H9 (cell line): ENCODE measurements around the gene RTP3. TPM values are rescaled to one million over a fixed set of nuclear protein-coding genes. Genes with fewer than 3 reads are reported as not detected.

Source experiments
- DNase-seq: peaks from one replicate; pipeline ENCODE4 v3.0.0-alpha.2; 2017
- H2AFZ ChIP-seq: one replicate; pipeline ENCODE4 v1.6.1; 2013; ENCODE audit warnings: mild to moderate bottlenecking, low read length, control low read depth, moderate library complexity
- H2AK5ac ChIP-seq: 2 replicates; pipeline ENCODE4 v1.6.1; 2013; ENCODE audit warnings: low read length, control low read depth, mixed read lengths; ENCODE audit not compliant: insufficient read length
- H2BK120ac ChIP-seq: one replicate; pipeline ENCODE4 v1.6.1; 2013; ENCODE audit warnings: low read depth, mild to moderate bottlenecking, low read length, control low read depth, inconsistent platforms; ENCODE audit not compliant: poor library complexity, severe bottlenecking
- H2BK12ac ChIP-seq: 2 replicates; pipeline ENCODE4 v1.6.1; 2013; ENCODE audit warnings: low read length, control low read depth, mixed read lengths, low read depth; ENCODE audit not compliant: insufficient read length
- H2BK15ac ChIP-seq: 2 replicates; pipeline ENCODE4 v1.6.1; 2013; ENCODE audit warnings: low read depth, low read length, control low read depth
- H2BK20ac ChIP-seq: one replicate; pipeline ENCODE4 v1.6.1; 2013; ENCODE audit warnings: low read depth, mild to moderate bottlenecking, low read length, control low read depth, inconsistent platforms; ENCODE audit not compliant: poor library complexity, severe bottlenecking
- H2BK5ac ChIP-seq: 2 replicates; pipeline ENCODE4 v1.6.1; 2013; ENCODE audit warnings: low read length, control low read depth, mixed read lengths; ENCODE audit not compliant: insufficient read length
- H3K14ac ChIP-seq: 2 replicates; pipeline ENCODE4 v1.6.1; 2013; ENCODE audit warnings: low read length, control low read depth; ENCODE audit not compliant: insufficient read depth
- H3K18ac ChIP-seq: 2 replicates; pipeline ENCODE4 v1.6.1; 2013; ENCODE audit warnings: low read depth, mild to moderate bottlenecking, mixed read lengths, low read length, control low read depth; ENCODE audit not compliant: insufficient read length
- H3K23ac ChIP-seq: 2 replicates; pipeline ENCODE4 v1.6.1; 2013; ENCODE audit warnings: low read length, control low read depth, mixed read lengths, low read depth; ENCODE audit not compliant: insufficient read length
- H3K23me2 ChIP-seq: 2 replicates; pipeline ENCODE4 v1.6.1; 2013; ENCODE audit warnings: low read depth, mild to moderate bottlenecking, mixed read lengths, low read length, control low read depth; ENCODE audit not compliant: insufficient read length, poor library complexity, severe bottlenecking
- H3K27ac ChIP-seq: 2 replicates; pipeline ENCODE4 v1.5.1; 2013; ENCODE audit warnings: low read length, control low read depth, mixed read lengths, low read depth; ENCODE audit not compliant: insufficient read length
- H3K27me3 ChIP-seq: 2 replicates; pipeline ENCODE4 v1.6.1; 2013; ENCODE audit warnings: low read length, control low read depth, inconsistent platforms; ENCODE audit not compliant: insufficient read depth
- H3K4ac ChIP-seq: 2 replicates; pipeline ENCODE4 v1.6.1; 2013; ENCODE audit warnings: low read depth, mild to moderate bottlenecking, control low read depth, inconsistent platforms, low read length, moderate library complexity
- H3K4me1 ChIP-seq: 2 replicates; pipeline ENCODE4 v1.6.1; 2013; ENCODE audit warnings: low read length, control low read depth, inconsistent platforms; ENCODE audit not compliant: insufficient read depth
- H3K4me2 ChIP-seq: 2 replicates; pipeline ENCODE4 v1.6.1; 2013; ENCODE audit warnings: low read length, control low read depth, mixed read lengths; ENCODE audit not compliant: insufficient read length, insufficient read depth
- H3K56ac ChIP-seq: 2 replicates; pipeline ENCODE4 v1.6.1; 2013; ENCODE audit warnings: low read depth, mild to moderate bottlenecking, mixed read lengths, low read length, control low read depth; ENCODE audit not compliant: insufficient read length
- H3K79me1 ChIP-seq: 2 replicates; pipeline ENCODE4 v1.6.1; 2013; ENCODE audit warnings: low read depth, mild to moderate bottlenecking, moderate library complexity, low read length, control low read depth, inconsistent platforms; ENCODE audit not compliant: insufficient read depth, poor library complexity, severe bottlenecking
- H3K79me2 ChIP-seq: 2 replicates; pipeline ENCODE4 v1.6.1; 2013; ENCODE audit warnings: low read length, control low read depth, inconsistent platforms; ENCODE audit not compliant: insufficient read depth
- H3K9ac ChIP-seq: 2 replicates; pipeline ENCODE4 v1.6.1; 2013; ENCODE audit warnings: low read length, control low read depth, mixed read lengths; ENCODE audit not compliant: insufficient read length; ENCODE audit errors: extremely low read depth
- H3K9me3 ChIP-seq: one replicate; pipeline ENCODE4 v1.6.1; 2013; ENCODE audit warnings: low read depth, low read length, inconsistent platforms; ENCODE audit not compliant: control insufficient read depth
- H3T11ph ChIP-seq: one replicate; pipeline ENCODE4 v1.6.1; 2013; ENCODE audit warnings: mild to moderate bottlenecking, low read length, control low read depth, inconsistent platforms
- H4K20me1 ChIP-seq: one replicate; pipeline ENCODE4 v1.6.1; 2013; ENCODE audit not compliant: control insufficient read depth, insufficient read length, insufficient read depth
- H4K5ac ChIP-seq: 2 replicates; pipeline ENCODE4 v1.6.1; 2013; ENCODE audit warnings: low read depth, mild to moderate bottlenecking, mixed read lengths, low read length, control low read depth; ENCODE audit not compliant: insufficient read length
- H4K8ac ChIP-seq: replicated peaks from 2 replicates; pipeline ENCODE4 v1.6.1; 2013; ENCODE audit warnings: low read length, control low read depth, mixed read lengths, low read depth; ENCODE audit not compliant: insufficient read length
- H4K91ac ChIP-seq: 2 replicates; pipeline ENCODE4 v1.6.1; 2013; ENCODE audit warnings: low read depth, mild to moderate bottlenecking, moderate library complexity, mixed read lengths, low read length, control low read depth; ENCODE audit not compliant: insufficient read length
- H3K27ac Mint-ChIP-seq, 3 experiments: 2 replicates in 2 of 3; 3 replicates in 1 of 3; pipeline ENCODE4 v1.8.0; 2020 to 2021; ENCODE audit warnings: mixed read lengths in 3 of 3, mild to moderate bottlenecking in 1 of 3, moderate library complexity in 1 of 3
- H3K27me3 Mint-ChIP-seq: 2 replicates; pipeline ENCODE4 v1.8.0; 2021; ENCODE audit warnings: low read depth, mild to moderate bottlenecking, moderate library complexity, mixed read lengths
- H3K36me3 Mint-ChIP-seq, 3 experiments: 2 replicates in 2 of 3; 3 replicates in 1 of 3; pipeline ENCODE4 v1.8.0; 2020 to 2021; ENCODE audit warnings: low read depth in 3 of 3, mixed read lengths in 3 of 3; ENCODE audit not compliant: insufficient read depth in 1 of 3
- H3K4me1 Mint-ChIP-seq, 2 experiments: 2 replicates each; pipeline ENCODE4 v1.8.0; 2020; ENCODE audit warnings: mixed read lengths in 2 of 2
- H3K4me3 Mint-ChIP-seq, 2 experiments: 2 replicates in 1 of 2; 3 replicates in 1 of 2; pipeline ENCODE4 v1.8.0; 2020 to 2021; ENCODE audit warnings: mild to moderate bottlenecking in 2 of 2, mixed read lengths in 2 of 2, moderate library complexity in 1 of 2
- H3K9me3 Mint-ChIP-seq, 2 experiments: 2 replicates in 1 of 2; 3 replicates in 1 of 2; pipeline ENCODE4 v1.8.0; 2020; ENCODE audit warnings: mild to moderate bottlenecking in 2 of 2, mixed read lengths in 2 of 2, moderate library complexity in 1 of 2
- CTCF ChIP-seq: fragments of 200-600 bp; sonication (generic); conservative IDR thresholded peaks from 3 replicates; pipeline ENCODE4 v1.8.0; 2021; ENCODE audit warnings: antibody characterized with exemption, mild to moderate bottlenecking
- WGBS: extraction: QIAGEN DNeasy Blood & Tissue Kit; methylation state at CpG from one replicate; pipeline ENCODE4 v1.1.7; 2013; ENCODE audit warnings: missing lambda C conversion rate, low lambda C conversion rate, mixed read lengths; ENCODE audit not compliant: insufficient read length; ENCODE audit errors: extremely low coverage; 5-methylcytosine and 5-hydroxymethylcytosine counted together
- total RNA-seq: library from RNA; stranded (reverse); gene quantifications from 2 replicates; pipeline ENCODE4 v1.2.1, GENCODE V29; 2021

Gene RTP3
- total RNA-seq, 1 experiment from 2014 or later, result not detected

- H3K9ac ChIP-seq, result no peak overlapping the region
- H4K8ac ChIP-seq, result no peak overlapping the region
- H2BK5ac ChIP-seq, result no peak overlapping the region
- no peak overlapping the region for H4K5ac ChIP-seq
- H3K4me1 Mint-ChIP-seq, result peaks cover 40 to 41% of the 10 kb centered on the region in 2 experiments
- no peak for TF ChIP-seq CTCF
- H3K4me1 ChIP-seq, result peaks cover 10% of the 10 kb centered on the region; the same call in 1 of the 2 replicates
- H3K36me3 Mint-ChIP-seq, result 0 out of 7 replicates have a peak, but pooled peaks cover 0 to 4% (median 0%) of the 10 kb centered on the region in 3 experiments
- no peaks in the 10 kb centered on the region for H3K9me3 Mint-ChIP-seq
- no peak for DNase-seq
- no peak overlapping the region for H2BK120ac ChIP-seq
- H3K23me2 ChIP-seq, result no peaks in the 10 kb centered on the region
- H2BK15ac ChIP-seq, result no peak overlapping the region
- H3K18ac ChIP-seq, result no peak overlapping the region
- H4K91ac ChIP-seq, result no peak overlapping the region
- no peak overlapping the region for H3K27ac Mint-ChIP-seq
- H3K4me2 ChIP-seq, result no peak overlapping the region
- no peak overlapping the region for H3K4ac ChIP-seq
- no peaks in the 10 kb centered on the region for H3K79me2 ChIP-seq
- H2AFZ ChIP-seq, result no peak overlapping the region
- H2AK5ac ChIP-seq, result no peak overlapping the region
- no peak overlapping the region for H2BK20ac ChIP-seq
- no peak overlapping the region for H2BK12ac ChIP-seq
- no peaks in the 10 kb centered on the region for H3K27me3 Mint-ChIP-seq
- no peaks in the 10 kb centered on the region for H3K9me3 ChIP-seq
- H3T11ph ChIP-seq, result no peak overlapping the region
- H3K27me3 ChIP-seq, result no peaks in the 10 kb centered on the region
- no peak overlapping the region for H3K56ac ChIP-seq
- no peaks in the 10 kb centered on the region for H3K79me1 ChIP-seq
- no peak overlapping the region for H3K27ac ChIP-seq
- H4K20me1 ChIP-seq, result no peaks in the 10 kb centered on the region
- no peak overlapping the region for H3K4me3 Mint-ChIP-seq
- WGBS, result no CpG with 5 or more reads among the region's 4 CpGs
- no peak overlapping the region for H3K23ac ChIP-seq
- H3K14ac ChIP-seq, result no peak overlapping the region
Measured at GRCh38 chr3:46540550-46540949, 42.8 kb downstream of the RTP3 start.
